Left ventricle myocardium inferior (tissue), 1 donor: ENCODE data around the gene MTMR12. TPM values are rescaled to one million over a fixed set of nuclear protein-coding genes. Genes with fewer than 3 reads are reported as not detected.

Experiments used
- DNase-seq: peaks from one replicate; pipeline ENCODE4 v3.0.0-alpha.2; 2020
- H3K27ac ChIP-seq: fragments of 200-600 bp; replicated peaks from 2 replicates; pipeline ENCODE4 v1.8.0; 2021
- H3K27me3 ChIP-seq: fragments of 200-600 bp; 2 replicates; pipeline ENCODE4 v1.8.0; 2021; ENCODE audit warnings: low read depth
- H3K36me3 ChIP-seq: fragments of 200-600 bp; 2 replicates; pipeline ENCODE4 v1.8.0; 2021
- H3K4me1 ChIP-seq: fragments of 200-600 bp; 2 replicates; pipeline ENCODE4 v1.8.0; 2021
- H3K4me3 ChIP-seq: fragments of 200-600 bp; 2 replicates; pipeline ENCODE4 v1.8.0; 2021; ENCODE audit warnings: mild to moderate bottlenecking, moderate library complexity
- H3K9me3 ChIP-seq: fragments of 200-600 bp; replicated peaks from 2 replicates; pipeline ENCODE4 v1.8.0; 2021
- intact Hi-C: fragments of 100-400 bp; cut with micrococcal nuclease; formaldehyde crosslinking; loops from one replicate; pipeline ENCODE4 v1.11.0; 2022
- total RNA-seq: library from RNA; stranded (reverse); fragmentation: NEBNext Ultra II Directional; extraction: Animal tissue kit (Norgen Biotek cat#: 25700); gene quantifications from one replicate; pipeline ENCODE4 v1.2.1, GENCODE V29; 2021
- TF ChIP-seq, protein P1 (sequence below): fragments of 200-600 bp; IDR thresholded peaks from 2 replicates; pipeline ENCODE4 v1.8.0; 2021; ENCODE audit warnings: antibody characterized with exemption, mild to moderate bottlenecking, borderline replicate concordance
- donor health status: DM: no; HTN: yes; CAD: no; lungs with severe emphysema.

The MTMR12 gene
- total RNA-seq, 1 donor from 2014 or later: 13.8 TPM

DNA sequence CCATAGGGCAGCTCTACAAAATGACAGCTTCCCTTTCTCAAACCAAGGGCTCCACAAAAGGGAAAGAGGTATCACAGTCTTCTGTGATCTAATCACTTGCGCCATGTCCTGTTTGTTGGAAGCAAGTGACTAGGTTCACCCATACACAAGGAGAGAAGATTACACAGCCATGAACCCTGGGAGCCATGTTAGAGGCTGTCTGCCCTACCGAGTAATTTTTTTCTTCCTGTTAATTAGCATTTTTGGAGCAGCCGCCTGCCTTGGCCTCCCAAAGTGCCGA is 105.4 kb downstream of the MTMR12 start:
- H3K4me1 ChIP-seq: peaks cover 23% of the 10 kb centered on the region
- H3K4me3 ChIP-seq: no peak overlapping the region
- TF ChIP-seq, protein P1, sequence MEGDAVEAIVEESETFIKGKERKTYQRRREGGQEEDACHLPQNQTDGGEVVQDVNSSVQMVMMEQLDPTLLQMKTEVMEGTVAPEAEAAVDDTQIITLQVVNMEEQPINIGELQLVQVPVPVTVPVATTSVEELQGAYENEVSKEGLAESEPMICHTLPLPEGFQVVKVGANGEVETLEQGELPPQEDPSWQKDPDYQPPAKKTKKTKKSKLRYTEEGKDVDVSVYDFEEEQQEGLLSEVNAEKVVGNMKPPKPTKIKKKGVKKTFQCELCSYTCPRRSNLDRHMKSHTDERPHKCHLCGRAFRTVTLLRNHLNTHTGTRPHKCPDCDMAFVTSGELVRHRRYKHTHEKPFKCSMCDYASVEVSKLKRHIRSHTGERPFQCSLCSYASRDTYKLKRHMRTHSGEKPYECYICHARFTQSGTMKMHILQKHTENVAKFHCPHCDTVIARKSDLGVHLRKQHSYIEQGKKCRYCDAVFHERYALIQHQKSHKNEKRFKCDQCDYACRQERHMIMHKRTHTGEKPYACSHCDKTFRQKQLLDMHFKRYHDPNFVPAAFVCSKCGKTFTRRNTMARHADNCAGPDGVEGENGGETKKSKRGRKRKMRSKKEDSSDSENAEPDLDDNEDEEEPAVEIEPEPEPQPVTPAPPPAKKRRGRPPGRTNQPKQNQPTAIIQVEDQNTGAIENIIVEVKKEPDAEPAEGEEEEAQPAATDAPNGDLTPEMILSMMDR: no peak
- no peaks in the 10 kb centered on the region for H3K9me3 ChIP-seq
- no peaks in the 10 kb centered on the region for H3K36me3 ChIP-seq
- H3K27ac ChIP-seq: no peak overlapping the region
- no peaks in the 10 kb centered on the region for H3K27me3 ChIP-seq
- intact Hi-C loops: no loop called here
- DNase-seq: no peak

DNA sequence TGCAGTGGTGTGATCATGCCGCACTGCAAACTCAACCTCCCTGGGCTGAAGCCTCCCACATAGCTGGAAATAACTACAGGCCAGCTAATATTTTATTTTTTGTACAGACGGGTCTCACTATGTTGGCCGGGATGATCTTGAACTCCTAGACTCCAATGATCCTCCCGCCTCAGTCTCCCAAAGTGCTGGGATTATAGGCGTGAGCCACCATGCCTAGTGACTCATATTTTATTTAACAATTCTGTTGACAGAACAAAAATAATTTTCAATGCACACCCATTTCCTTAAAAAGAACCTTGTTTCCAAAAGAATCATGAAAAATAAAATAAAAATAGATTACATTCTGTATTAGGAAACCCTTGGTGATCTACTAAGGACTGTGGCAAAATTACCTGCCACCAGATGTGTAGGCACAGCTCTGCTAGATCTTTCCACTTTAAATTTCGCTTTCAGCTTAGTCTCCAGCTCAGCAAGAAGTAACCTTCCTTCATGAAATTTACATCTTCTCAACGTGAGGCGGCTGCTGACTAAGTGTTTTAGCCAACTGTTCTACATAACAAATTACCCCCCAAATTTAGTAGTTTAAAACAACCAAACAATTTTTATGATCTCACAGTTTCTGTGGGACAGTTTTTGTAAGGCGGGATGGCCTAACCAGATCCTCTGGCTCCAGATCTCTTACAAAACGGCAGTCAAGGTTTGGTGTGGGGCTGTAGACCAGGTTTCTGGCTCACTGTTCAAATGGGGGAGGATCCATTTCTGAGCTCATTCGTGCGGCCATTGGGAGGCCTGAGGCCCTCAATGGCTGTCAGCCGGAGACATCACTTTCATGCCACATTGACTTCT is 106.0 kb downstream of the MTMR12 start:
- Histone ChIP-seq H3K36me3 (no peaks in the 10 kb centered on the region), H3K27ac (no peak overlapping the region), H3K9me3 (no peaks in the 10 kb centered on the region), H3K27me3 (no peaks in the 10 kb centered on the region), H3K4me1 (peaks cover 23% of the 10 kb centered on the region), H3K4me3 (no peak overlapping the region)
- intact Hi-C loops: no loop called here
- no peak for DNase-seq
- TF ChIP-seq, protein P1: no peak

DNA sequence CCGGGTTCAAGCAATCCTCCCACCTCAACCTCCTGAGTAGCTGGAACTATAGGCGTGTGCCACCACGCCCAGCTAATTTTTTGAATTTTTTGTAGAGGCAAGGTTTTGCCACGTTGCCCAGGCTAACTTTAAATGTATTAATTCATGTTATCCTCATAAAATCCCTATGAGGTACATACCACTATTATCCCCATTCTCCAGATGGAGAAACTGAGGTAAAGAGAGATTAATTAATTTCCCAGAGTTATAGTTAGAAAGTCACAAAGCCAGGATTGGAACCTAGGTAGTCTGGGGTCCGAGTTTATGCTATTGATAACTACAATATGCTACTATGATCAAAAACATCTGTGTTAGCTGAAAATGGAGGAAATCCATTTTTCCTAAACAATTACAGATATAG is 106.7 kb downstream of the MTMR12 start:
- no peak overlapping the region for H3K27ac ChIP-seq
- H3K4me3 ChIP-seq: no peak overlapping the region
- no peak for DNase-seq
- TF ChIP-seq, protein P1: no peak
- H3K9me3 ChIP-seq: no peaks in the 10 kb centered on the region
- H3K4me1 ChIP-seq: peaks cover 25% of the 10 kb centered on the region
- intact Hi-C loops: no loop called here
- no peaks in the 10 kb centered on the region for H3K36me3 ChIP-seq
- no peaks in the 10 kb centered on the region for H3K27me3 ChIP-seq

DNA sequence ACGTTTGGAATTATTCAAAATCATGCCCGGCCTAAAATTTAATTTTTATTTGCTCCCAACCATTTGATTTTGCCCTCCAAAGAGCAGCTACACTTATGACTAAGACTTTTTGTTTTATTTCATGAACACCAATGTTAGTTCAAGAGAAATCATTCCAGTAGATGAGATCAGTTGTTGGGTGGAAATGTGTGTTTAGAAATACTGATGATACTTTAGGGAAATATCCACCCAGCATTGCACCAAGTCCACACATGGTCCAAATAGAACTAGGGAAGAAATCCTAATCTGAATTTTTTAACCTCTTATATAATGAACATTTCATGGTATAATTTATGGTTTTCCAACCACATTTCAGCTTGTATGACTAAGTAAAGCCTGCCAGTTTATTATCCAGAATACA is 110.3 kb downstream of the MTMR12 start:
- TF ChIP-seq, protein P1: no peak
- peaks cover 30% of the 10 kb centered on the region for H3K4me1 ChIP-seq
- H3K9me3 ChIP-seq: no peaks in the 10 kb centered on the region
- no peak overlapping the region for H3K4me3 ChIP-seq
- H3K27ac ChIP-seq: peak overlapping the region; percentile 14
- intact Hi-C loops: no loop called here
- no peaks in the 10 kb centered on the region for H3K36me3 ChIP-seq
- H3K27me3 ChIP-seq: no peaks in the 10 kb centered on the region
- no peak for DNase-seq

DNA sequence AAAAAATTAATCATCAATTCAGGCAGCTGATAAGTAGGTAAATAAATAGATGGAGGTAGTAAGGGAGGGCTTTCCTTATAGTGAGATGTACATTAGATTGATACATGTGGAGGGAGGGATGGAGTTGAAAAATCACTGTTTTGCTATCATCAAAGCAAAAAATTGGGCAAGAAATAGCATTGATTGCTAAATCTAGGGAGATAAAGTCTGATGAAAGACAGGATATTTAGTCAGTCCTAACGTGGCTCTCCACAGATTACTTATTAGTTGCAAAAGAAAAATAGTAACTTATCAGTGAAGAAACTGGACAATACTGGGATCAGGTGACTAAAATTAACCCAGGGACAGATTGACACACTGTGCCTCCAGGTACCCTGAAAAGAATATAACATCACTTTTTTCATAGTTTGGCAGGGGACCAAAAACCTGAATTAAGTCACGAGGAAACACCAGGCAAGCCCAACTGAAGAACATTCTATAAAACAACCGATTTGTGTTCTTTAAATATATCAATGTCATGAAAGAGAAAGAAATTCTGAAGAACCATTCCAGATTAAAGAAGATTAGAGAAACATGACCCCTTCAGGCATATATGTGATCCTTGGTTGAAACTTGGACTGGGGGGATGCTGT is 111.5 kb downstream of the MTMR12 start:
- TF ChIP-seq, protein P1: no peak
- Histone ChIP-seq H3K27ac (no peak overlapping the region), H3K4me1 (peaks cover 30% of the 10 kb centered on the region)

More for the DNA sequence above, 111.5 kb downstream of the MTMR12 start:
- Histone ChIP-seq H3K27me3 (no peaks in the 10 kb centered on the region), H3K9me3 (no peaks in the 10 kb centered on the region), H3K4me3 (no peak overlapping the region), H3K36me3 (no peaks in the 10 kb centered on the region)
- DNase-seq: no peak
- intact Hi-C loops: no loop called here
